HG03159 (cell line): ENCODE results near the gene MRPL22.
A peak's percentile ranks its signal among the peaks of the same experiment; 100 is the strongest.
"Not testable (repeated sequence)": the region's sequence is repeated elsewhere in the genome, so short reads cannot be mapped to it uniquely, and the experiment has no call there.

Source experiments
- ATAC-seq: cut with Tn5 transposase; IDR thresholded peaks from one replicate; pipeline ENCODE4 v1.9.1; 2021; ENCODE audit warnings: mild to moderate bottlenecking, moderate library complexity; ENCODE audit not compliant: unreplicated experiment

The MRPL22 gene

DNA sequence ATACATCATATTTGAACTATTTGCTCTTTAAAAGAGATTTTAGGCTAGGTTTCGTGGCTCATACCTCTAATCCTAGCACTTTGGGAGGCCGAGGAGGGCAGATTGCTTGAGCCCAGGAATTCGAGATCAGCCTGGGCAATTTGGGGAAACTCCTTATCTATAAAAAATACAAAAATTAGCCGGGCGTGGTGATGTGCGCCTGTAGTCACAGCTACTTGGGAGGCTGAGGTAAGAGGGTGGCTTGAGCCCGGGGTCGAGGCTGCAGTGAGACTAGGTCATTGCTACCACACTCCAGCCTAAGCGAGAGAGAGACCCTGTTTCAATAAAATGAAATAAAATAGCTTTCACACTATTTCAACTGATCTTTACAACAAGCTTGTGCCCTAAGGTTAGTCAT lies 500 bp upstream of the MRPL22 start:
- no peak for ATAC-seq

DNA sequence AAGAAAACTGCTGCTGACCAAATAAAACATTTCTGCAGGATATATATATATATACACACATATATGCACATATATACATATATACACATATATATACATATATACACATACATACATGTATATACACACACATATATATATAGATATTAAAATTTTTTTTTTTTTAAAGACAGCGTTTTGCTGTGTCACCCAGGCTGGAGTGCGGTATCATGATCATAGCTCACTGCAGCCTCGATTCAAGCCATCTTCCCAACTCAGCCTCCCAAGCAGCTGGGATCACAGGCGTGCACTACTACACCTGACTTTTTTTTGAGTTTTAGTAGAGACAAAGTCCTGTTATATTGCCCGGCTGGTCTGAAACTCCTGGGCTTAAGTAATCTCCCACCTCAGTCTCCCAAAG lies 2.7 kb downstream of the MRPL22 start:
- no peak for ATAC-seq

GRCh38 chr5:154944716-154945115 lies 3.8 kb downstream of the MRPL22 start:
- no peak for ATAC-seq

DNA sequence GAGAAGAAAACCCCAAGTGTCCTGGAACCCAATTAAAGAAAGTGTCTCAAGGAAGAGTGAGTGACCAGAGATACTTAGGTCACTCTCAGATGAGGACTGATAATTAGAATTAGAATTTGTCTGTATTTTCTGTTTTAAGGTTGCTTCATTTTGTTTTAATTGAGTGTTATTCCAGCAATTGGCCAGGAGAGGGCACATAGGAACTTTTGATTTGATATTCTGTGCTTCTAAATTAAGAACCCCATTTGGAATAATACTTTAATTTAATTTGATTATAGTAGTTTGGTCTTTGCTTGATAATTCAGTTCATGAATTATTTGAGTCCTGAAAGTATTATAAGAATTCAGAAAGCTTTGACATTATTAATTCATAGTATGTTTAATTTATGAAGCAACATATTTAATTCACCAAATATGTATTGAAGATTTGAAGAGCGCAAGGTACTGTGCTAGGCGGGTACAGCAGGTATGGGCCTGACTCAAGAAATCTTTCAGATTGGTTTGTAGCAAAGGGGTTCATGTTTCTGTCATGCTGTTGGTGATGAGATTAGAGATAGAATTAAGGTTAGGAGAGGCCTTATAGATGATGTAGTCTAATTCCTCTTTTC lies 4.9 kb downstream of the MRPL22 start:
- no peak for ATAC-seq

DNA sequence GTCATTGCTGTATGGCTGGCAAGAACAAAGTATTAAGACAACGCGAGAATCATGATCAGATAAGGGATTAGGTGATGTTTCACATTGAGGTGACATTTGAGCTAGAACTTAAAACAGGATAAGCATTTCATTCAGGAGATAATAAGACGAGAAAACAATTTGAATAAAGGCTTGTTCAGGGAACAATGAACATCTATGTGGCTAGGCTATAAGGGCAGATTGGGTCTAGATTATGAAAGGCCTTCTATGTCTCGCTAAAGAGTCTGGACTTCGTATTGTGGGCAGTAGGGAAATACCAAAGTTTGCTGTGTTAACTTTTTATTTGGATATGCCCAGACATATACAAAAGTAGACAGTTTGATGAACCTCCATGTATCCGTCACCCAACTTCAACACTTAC lies 6.9 kb downstream of the MRPL22 start:
- ATAC-seq = no peak

- ATAC-seq = no peak
These were observed 7.4 kb downstream of the MRPL22 start for GRCh38 chr5:154948313-154948712.

DNA sequence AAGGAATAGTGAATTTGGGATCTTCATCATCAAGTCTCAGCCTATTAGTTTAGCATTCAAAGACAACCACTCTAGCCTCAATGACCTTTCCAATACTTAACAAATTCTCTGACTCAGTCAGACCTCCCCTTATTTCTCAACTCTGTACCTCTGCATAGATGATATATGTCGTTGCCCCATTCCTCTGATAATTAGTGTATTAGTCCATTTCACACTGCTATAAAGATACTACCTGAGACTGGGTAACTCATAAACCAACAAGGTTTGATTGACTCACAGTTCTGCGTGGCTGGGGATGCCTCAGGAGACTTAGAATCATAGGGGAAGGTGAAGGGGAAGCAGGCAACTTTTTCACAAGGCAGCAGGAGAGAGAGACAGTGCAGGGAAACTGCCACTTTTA lies 8.9 kb downstream of the MRPL22 start:
- ATAC-seq = no peak

DNA sequence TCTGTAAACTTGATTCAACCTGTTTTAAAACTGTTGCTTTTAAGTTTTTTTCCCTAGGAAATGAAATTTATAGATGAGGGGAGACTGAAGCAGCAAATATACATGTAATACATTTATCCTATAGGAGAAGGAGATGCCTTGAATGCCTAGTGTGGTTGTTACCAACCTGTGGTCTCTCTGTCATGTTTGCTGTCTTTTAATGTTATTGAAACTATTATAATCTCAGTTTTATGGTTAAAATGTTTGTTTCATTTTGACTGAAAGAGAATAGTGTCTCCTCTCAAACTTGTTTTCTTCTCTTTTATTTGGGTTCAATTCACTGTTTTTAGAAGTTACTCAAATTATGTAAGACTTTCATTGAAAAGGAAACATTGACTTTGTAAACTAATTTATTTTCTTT lies 15.8 kb downstream of the MRPL22 start:
- no peak for ATAC-seq

DNA sequence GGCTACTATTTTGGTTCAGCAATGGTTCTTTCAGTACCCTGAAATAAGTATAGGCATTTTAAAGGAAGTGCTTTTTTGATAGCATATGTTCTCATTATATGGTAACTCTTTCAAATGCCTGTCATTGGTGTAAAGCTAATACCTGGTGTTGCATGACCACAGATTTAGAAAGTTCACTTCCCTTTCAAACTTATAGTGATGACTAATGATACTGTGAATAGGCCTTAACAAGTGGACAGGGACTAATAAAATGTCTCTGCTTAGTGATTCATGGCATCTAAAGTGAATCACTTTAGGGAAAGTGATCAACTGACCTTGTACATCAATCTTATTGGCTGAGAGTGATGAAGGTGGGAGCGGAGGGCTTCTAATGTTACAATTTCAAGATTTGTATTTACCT lies 21.6 kb downstream of the MRPL22 start:
- ATAC-seq = peak; percentile 98

- ATAC-seq = no peak
These were observed 25.4 kb downstream of the MRPL22 start for GRCh38 chr5:154966081-154966841.

- no peak for ATAC-seq
These were observed 26.0 kb downstream of the MRPL22 start for GRCh38 chr5:154966874-154967273.

DNA sequence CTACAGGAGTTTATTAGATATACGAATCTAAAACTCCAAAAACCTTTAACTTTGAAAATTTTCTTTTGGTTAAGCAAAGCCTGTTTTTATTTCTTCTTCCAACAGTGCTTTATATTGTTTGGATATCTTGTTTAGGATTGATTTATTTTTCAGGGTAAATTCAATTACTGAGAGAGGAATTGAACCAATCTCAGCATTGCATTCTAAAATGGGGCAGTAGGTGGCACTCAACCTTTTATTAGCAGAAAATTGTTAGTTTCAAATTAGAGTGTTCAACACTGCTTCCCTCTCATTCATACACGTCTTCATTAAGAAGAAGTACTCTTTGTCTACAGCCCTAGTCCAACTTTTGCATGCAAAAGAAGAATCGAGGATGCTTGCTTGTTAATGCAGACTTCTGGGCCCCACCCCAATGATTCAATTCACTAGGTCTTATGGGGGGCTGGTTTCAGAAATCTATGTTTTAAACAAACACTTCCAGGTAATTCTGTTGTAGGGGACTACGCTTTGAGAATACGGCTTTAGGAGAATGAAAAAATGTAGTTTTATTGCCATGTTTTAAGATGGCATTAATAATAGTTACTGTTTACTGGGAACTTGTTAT lies 26.6 kb downstream of the MRPL22 start:
- ATAC-seq = no peak

GRCh38 chr5:154968953-154969352 lies 28.1 kb downstream of the MRPL22 start:
- no peak for ATAC-seq

DNA sequence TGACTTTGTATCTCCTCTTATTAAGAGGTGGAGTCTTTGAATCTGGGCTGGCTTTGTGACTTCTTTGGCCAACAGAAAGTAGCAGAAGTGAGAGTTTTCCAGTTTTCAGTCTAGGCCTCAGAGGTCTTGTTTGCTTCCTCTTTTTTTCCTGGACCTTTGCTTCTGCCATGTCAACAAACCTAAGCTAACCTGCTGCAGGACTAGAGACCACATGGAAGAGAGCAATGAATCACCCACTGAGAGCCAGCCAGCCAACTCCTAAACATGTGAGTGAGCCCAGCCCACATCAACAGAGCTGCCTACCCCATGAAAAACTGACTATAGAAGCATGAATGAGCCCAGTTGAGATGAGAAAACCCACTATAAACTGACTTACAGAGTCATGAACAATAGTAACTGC lies 29.9 kb downstream of the MRPL22 start:
- ATAC-seq = no peak

DNA sequence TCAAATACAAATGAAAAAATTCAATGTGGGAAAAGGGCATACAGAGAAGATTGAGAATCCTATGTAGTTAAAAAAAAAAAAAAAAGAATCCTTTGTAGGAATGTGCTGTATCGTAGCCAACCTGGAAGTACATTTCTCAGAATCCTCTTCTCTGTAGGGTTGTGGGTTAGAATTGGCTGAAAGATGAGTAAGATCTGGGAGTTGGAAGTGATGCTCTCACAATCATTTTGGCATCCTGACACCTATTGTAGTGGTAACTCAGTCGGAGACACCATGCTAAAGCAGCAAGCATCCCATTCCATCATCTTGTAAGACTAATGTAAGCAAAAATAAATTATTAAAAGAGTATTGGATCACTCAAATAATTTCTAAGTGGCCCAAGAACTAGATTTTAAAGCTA lies 30.6 kb downstream of the MRPL22 start:
- no peak for ATAC-seq

- no peak for ATAC-seq
These were observed 31.7 kb downstream of the MRPL22 start for GRCh38 chr5:154972476-154973080.

GRCh38 chr5:154976082-154976481 lies 35.2 kb downstream of the MRPL22 start:
- not testable (repeated sequence) for ATAC-seq

GRCh38 chr5:154977409-154977808 lies 36.5 kb downstream of the MRPL22 start:
- no peak for ATAC-seq

GRCh38 chr5:154978294-154978693 lies 37.4 kb downstream of the MRPL22 start:
- ATAC-seq = not testable (repeated sequence)

- ATAC-seq = no peak
These were observed 44.2 kb downstream of the MRPL22 start for GRCh38 chr5:154984946-154985516.

- no peak for ATAC-seq
These were observed 45.3 kb downstream of the MRPL22 start for GRCh38 chr5:154986151-154986550.

DNA sequence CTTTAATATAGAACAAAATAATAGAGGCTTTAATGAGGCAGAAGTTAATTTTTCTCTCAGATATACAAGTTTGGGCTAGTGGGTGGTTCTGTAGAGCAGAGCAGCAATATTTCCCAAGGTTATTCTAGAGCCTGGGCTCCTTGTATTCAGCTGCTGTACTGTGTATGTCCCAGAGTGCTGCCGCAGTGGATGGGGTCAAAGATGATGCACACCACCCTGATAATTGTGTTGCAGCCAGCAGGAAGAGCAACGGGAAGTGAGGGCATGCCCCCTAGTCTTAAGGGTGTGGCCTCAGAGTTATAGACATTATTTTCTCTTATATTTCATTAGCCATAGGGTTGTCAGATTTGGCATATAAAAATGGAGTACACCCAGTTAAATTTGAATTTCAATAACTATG lies 48.8 kb downstream of the MRPL22 start:
- no peak for ATAC-seq
